Lower leg skin (tissue), 4 donors: Measurements from ENCODE around the gene ELAVL2. TPM values are rescaled to one million over a fixed set of nuclear protein-coding genes. Genes with fewer than 3 reads are reported as not detected.

Source experiments
- DNase-seq, 2 donors: peaks; one replicate each; pipeline ENCODE4 v3.0.0-alpha.2; 2019; ENCODE audit warnings: low spot score in 2 of 2
- H3K4me3 ChIP-seq: fragments of 200-600 bp; sonication (generic); 2 replicates; pipeline ENCODE4 v1.5.1; 2017; ENCODE audit warnings: mild to moderate bottlenecking, low read depth; ENCODE audit not compliant: poor library complexity, severe bottlenecking
- CTCF ChIP-seq, 3 donors: fragments of 450-650 bp; IDR thresholded peaks; one replicate each; pipeline ENCODE4 v1.5.1; 2016; ENCODE audit warnings: antibody characterized with exemption in 3 of 3, mild to moderate bottlenecking in 3 of 3, moderate library complexity in 2 of 3
- POLR2A ChIP-seq, 2 donors: fragments of 450-650 bp; IDR thresholded peaks; one replicate each; pipeline ENCODE4 v1.6.1; 2016 to 2017; ENCODE audit warnings: antibody characterized with exemption in 2 of 2, mild to moderate bottlenecking in 1 of 2, moderate library complexity in 1 of 2
- whole genome bisulfite sequencing, 2 donors: methylation state at CpG; one replicate each; pipeline ENCODE4 v1.1.5; 2018; 5-methylcytosine and 5-hydroxymethylcytosine counted together
- intact Hi-C: fragments of 100-400 bp; cut with DNase I; formaldehyde crosslinking; loops from one replicate; pipeline ENCODE4 v1.15.0; 2023; ENCODE audit warnings: low total_unique reads
- total RNA-seq, 4 donors: library from RNA; depleted of rRNA; stranded (reverse); fragments of >200 nt; gene quantifications; one replicate each; pipeline ENCODE4 v1.1.0, GENCODE V29; 2016

The ELAVL2 gene
- total RNA-seq, 4 donors from 2014 or later = 0.11 to 1.3 (median 0.42) TPM

DNA sequence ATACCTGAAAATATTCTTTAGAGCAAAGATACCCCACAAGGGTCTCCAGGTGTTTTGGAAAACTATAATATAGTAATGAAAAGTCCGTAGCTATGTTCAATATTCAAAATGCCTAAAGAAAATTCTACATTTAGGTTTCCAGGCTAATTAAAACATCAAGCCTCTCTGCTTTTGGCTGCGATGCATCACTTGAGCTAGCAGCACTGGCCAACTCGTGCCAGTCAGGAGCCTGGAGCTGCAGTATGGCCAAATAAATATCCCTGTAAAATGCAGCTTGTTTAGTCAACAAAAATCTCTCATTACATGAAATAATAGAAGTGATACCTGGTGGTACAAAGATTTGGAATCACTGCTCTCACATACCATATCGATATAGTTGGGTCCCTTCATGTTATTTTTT, 181.1 kb downstream of the ELAVL2 start:
- WGBS, 2 donors = 87 to 89% methylated on average over 4 of the region's 4 CpGs
- H3K4me3 ChIP-seq = no peak overlapping the region
- intact Hi-C loops = no loop called here
- no peak for TF ChIP-seq CTCF (IDR thresholded peaks at IDR 0.05)
- no peak for TF ChIP-seq POLR2A (IDR thresholded peaks at IDR 0.05)
- no peak for DNase-seq

- WGBS, 2 donors = 75 to 81% methylated on average over 6 of the region's 6 CpGs
- no peak for DNase-seq
- intact Hi-C loops = no loop called here
- TF ChIP-seq POLR2A (IDR thresholded peaks at IDR 0.05) (no peak), CTCF (IDR thresholded peaks at IDR 0.05) (no peak)
- H3K4me3 ChIP-seq = no peak overlapping the region
Measured at GRCh38 chr9:23644326-23644725, 181.7 kb downstream of the ELAVL2 start.

DNA sequence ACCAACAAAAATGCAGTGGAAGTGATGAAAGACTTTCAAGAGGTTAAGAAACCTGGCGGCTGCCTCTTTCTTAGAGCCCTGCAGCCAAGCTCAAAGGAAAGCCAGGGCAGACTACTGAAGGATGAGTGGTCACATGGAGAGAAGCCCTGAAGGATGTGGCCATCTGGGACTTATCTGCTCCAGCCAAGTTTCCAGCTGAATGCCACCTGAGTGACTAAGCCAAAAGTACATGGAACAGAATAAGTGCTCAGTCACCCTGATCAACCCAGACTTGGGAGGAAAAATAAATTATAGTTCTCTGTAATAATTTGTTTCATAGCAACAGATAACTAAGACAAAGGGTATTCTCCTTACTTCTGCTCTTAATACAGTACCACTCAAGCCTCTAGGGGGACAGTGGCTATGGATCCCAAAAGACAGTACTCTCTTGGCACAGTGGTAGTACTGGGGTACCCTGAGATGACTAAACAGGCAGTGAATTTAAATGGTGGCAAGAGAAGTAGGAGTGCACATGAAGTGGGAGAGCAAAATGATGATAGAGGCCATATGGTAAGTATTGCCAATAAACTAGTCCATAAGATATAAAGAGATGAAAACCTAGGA, 182.3 kb downstream of the ELAVL2 start:
- H3K4me3 ChIP-seq = no peak overlapping the region
- TF ChIP-seq CTCF (IDR thresholded peaks at IDR 0.05) (no peak), POLR2A (IDR thresholded peaks at IDR 0.05) (no peak)
- 94 to 100% methylated on average over 1 of the region's 1 CpG for WGBS, 2 donors
- intact Hi-C loops = no loop called here
- no peak for DNase-seq
